GM19438 (cell line): ENCODE data around the gene SERPINA12.
"Not testable (repeated sequence)": the region's sequence is repeated elsewhere in the genome, so short reads cannot be mapped to it uniquely, and the experiment has no call there.

Source experiments
- ATAC-seq: cut with Tn5 transposase; IDR thresholded peaks from one replicate; pipeline ENCODE4 v1.9.1; 2021; ENCODE audit warnings: low read depth; ENCODE audit not compliant: unreplicated experiment

Gene SERPINA12

GRCh38 chr14:94538070-94538740, 28.9 kb upstream of the SERPINA12 start:
- no peak for ATAC-seq

- ATAC-seq = no peak
Measured at GRCh38 chr14:94536836-94537235, 27.6 kb upstream of the SERPINA12 start.

- no peak for ATAC-seq
Measured at GRCh38 chr14:94535506-94535905, 26.2 kb upstream of the SERPINA12 start.

GRCh38 chr14:94532447-94532846, 23.2 kb upstream of the SERPINA12 start:
- ATAC-seq = peak; percentile 70

- ATAC-seq = no peak
Measured at GRCh38 chr14:94531187-94531586, 21.9 kb upstream of the SERPINA12 start.

- no peak for ATAC-seq
Measured at GRCh38 chr14:94524093-94524492, 14.8 kb upstream of the SERPINA12 start.

- ATAC-seq = no peak
Measured at GRCh38 chr14:94523265-94523664, 14.0 kb upstream of the SERPINA12 start.

- no peak for ATAC-seq
Measured at GRCh38 chr14:94522115-94522724, 13.0 kb upstream of the SERPINA12 start.

GRCh38 chr14:94521375-94522114, 12.3 kb upstream of the SERPINA12 start:
- no peak for ATAC-seq

- ATAC-seq = no peak
Measured at GRCh38 chr14:94517641-94518257, 8.5 kb upstream of the SERPINA12 start.

GRCh38 chr14:94517248-94517640, 8.0 kb upstream of the SERPINA12 start:
- ATAC-seq = no peak

- ATAC-seq = no peak
Measured at GRCh38 chr14:94515856-94516255, 6.6 kb upstream of the SERPINA12 start.

- no peak for ATAC-seq
Measured at GRCh38 chr14:94515426-94515825, 6.2 kb upstream of the SERPINA12 start.

- no peak for ATAC-seq
Measured at GRCh38 chr14:94514351-94514750, 5.1 kb upstream of the SERPINA12 start.

GRCh38 chr14:94510481-94510880, 1.2 kb upstream of the SERPINA12 start:
- ATAC-seq = not testable (repeated sequence)

GRCh38 chr14:94505641-94506040, 3.6 kb downstream of the SERPINA12 start:
- ATAC-seq = no peak

GRCh38 chr14:94505206-94505605, 4.1 kb downstream of the SERPINA12 start:
- ATAC-seq = no peak

GRCh38 chr14:94501588-94502516, 7.4 kb downstream of the SERPINA12 start:
- no peak for ATAC-seq

GRCh38 chr14:94500264-94500663, 9.0 kb downstream of the SERPINA12 start:
- no peak for ATAC-seq

GRCh38 chr14:94499673-94500072, 9.6 kb downstream of the SERPINA12 start:
- ATAC-seq = no peak
